IMR-90 (cell line): Measurements from ENCODE around the gene RMC1. TPM values are rescaled to one million over a fixed set of nuclear protein-coding genes. Genes with fewer than 3 reads are reported as not detected.

ENCODE experiments used
- ATAC-seq: fragments of 200-7000 bp; cut with Tn5 transposase; 2 replicates; pipeline ENCODE4 v1.9.1; 2020; ENCODE audit warnings: low read depth, mild to moderate bottlenecking, moderate library complexity
- BruUV-seq: library from RNA; stranded (reverse); fragments of 400-500 nt; replicated peaks from 2 replicates; lab custom pipeline; 2021; lab: Mats Ljungman, UMichigan
- CTCF ChIA-PET: fragments of 300-600 bp; formaldehyde crosslinking; extraction: SDS; loops from one replicate; lab custom pipeline; 2021; ENCODE audit warnings: antibody characterized with exemption; lab: Yijun Ruan, JAX
- POLR2A ChIA-PET: fragments of 300-600 bp; sonication (Branson Sonifier 250); formaldehyde crosslinking; loops from one replicate; lab custom pipeline; 2022; ENCODE audit warnings: antibody characterized with exemption; ENCODE audit not compliant: unreplicated experiment; lab: Charles Lee
- DNase-seq: peaks from one replicate; pipeline ENCODE4 v3.0.0; 2013
- H2AFZ ChIP-seq: replicated peaks from 2 replicates; pipeline ENCODE3; 2013; ENCODE audit warnings: low read length, mild to moderate bottlenecking; ENCODE audit not compliant: poor library complexity
- H2AK5ac ChIP-seq: 2 replicates; pipeline ENCODE4 v1.6.1; 2013; ENCODE audit warnings: low read depth, low read length, inconsistent platforms
- H2AK9ac ChIP-seq: replicated peaks from 2 replicates; pipeline ENCODE3; 2013; ENCODE audit warnings: mild to moderate bottlenecking, low read depth, low read length, moderate library complexity; ENCODE audit not compliant: poor library complexity
- H2BK120ac ChIP-seq: 2 replicates; pipeline ENCODE4 v1.6.1; 2013; ENCODE audit warnings: low read depth, low read length, inconsistent platforms
- H2BK15ac ChIP-seq: 3 replicates; pipeline ENCODE4 v1.6.1; 2013; ENCODE audit warnings: low read depth, low read length, inconsistent platforms
- H2BK20ac ChIP-seq: 2 replicates; pipeline ENCODE4 v1.6.1; 2013; ENCODE audit warnings: low read depth, mild to moderate bottlenecking, inconsistent platforms, low read length, moderate library complexity
- H2BK5ac ChIP-seq: 2 replicates; pipeline ENCODE4 v1.6.1; 2013; ENCODE audit warnings: mild to moderate bottlenecking, low read depth, low read length, inconsistent platforms; ENCODE audit not compliant: poor library complexity, severe bottlenecking
- H3K14ac ChIP-seq: replicated peaks from 2 replicates; pipeline ENCODE4 v1.6.1; 2013; ENCODE audit warnings: low read depth, low read length, inconsistent platforms
- H3K18ac ChIP-seq: 2 replicates; pipeline ENCODE4 v1.6.1; 2013; ENCODE audit warnings: low read depth, low read length, control low read depth
- H3K23ac ChIP-seq: 2 replicates; pipeline ENCODE4 v1.6.1; 2013; ENCODE audit warnings: low read depth, low read length, inconsistent platforms
- H3K27ac ChIP-seq: 2 replicates; pipeline ENCODE4 v1.5.1; 2013; ENCODE audit warnings: mild to moderate bottlenecking, control low read depth, low read length; ENCODE audit not compliant: insufficient read depth
- H3K27me3 ChIP-seq: 2 replicates; pipeline ENCODE4 v1.6.1; 2013; ENCODE audit warnings: low read length; ENCODE audit not compliant: control insufficient read depth, insufficient read depth
- H3K36me3 ChIP-seq: 2 replicates; pipeline ENCODE4 v1.6.1; 2013; ENCODE audit warnings: low read length, mixed read lengths; ENCODE audit not compliant: control insufficient read depth, insufficient read depth
- H3K4ac ChIP-seq: 2 replicates; pipeline ENCODE4 v1.6.1; 2013; ENCODE audit warnings: low read depth, low read length, inconsistent platforms
- H3K4me1 ChIP-seq: 2 replicates; pipeline ENCODE4 v1.6.1; 2013; ENCODE audit warnings: low read length, mixed read lengths; ENCODE audit not compliant: control insufficient read depth, insufficient read depth
- H3K4me2 ChIP-seq: 2 replicates; pipeline ENCODE4 v1.6.1; 2013; ENCODE audit warnings: low read depth, mild to moderate bottlenecking, control low read depth, low read length, moderate library complexity
- H3K4me3 ChIP-seq: 2 replicates; pipeline ENCODE4 v1.5.1; 2013; ENCODE audit warnings: low read depth, mild to moderate bottlenecking, control low read depth, low read length, moderate library complexity; ENCODE audit not compliant: insufficient read depth
- H3K56ac ChIP-seq: 2 replicates; pipeline ENCODE4 v1.6.1; 2013; ENCODE audit warnings: low read length, inconsistent platforms; ENCODE audit not compliant: insufficient read depth; ENCODE audit errors: extremely low read depth
- H3K79me1 ChIP-seq, 2 experiments: 2 replicates each; pipeline ENCODE4 v1.6.1; 2013; ENCODE audit warnings: low read length in 2 of 2, inconsistent platforms in 1 of 2, low read depth in 1 of 2
- H3K9ac ChIP-seq: 2 replicates; pipeline ENCODE4 v1.6.1; 2013; ENCODE audit warnings: low read depth, low read length, control low read depth
- H3K9me1 ChIP-seq: 2 replicates; pipeline ENCODE4 v1.6.1; 2013; ENCODE audit warnings: low read length, inconsistent platforms; ENCODE audit not compliant: insufficient read depth
- H3K9me3 ChIP-seq: 2 replicates; pipeline ENCODE4 v1.6.1; 2013; ENCODE audit warnings: low read length; ENCODE audit not compliant: control insufficient read depth, insufficient read depth
- H4K20me1 ChIP-seq: 2 replicates; pipeline ENCODE4 v1.6.1; 2013; ENCODE audit warnings: low read length, inconsistent platforms; ENCODE audit not compliant: insufficient read depth
- H4K5ac ChIP-seq: 2 replicates; pipeline ENCODE4 v1.6.1; 2013; ENCODE audit warnings: mild to moderate bottlenecking, low read depth, low read length, control low read depth
- H4K8ac ChIP-seq, 2 experiments: 2 replicates each; pipeline ENCODE4 v1.6.1; 2013; ENCODE audit warnings: low read depth in 2 of 2, low read length in 2 of 2, control low read depth in 1 of 2, inconsistent platforms in 1 of 2
- H4K91ac ChIP-seq: 2 replicates; pipeline ENCODE4 v1.6.1; 2013; ENCODE audit warnings: low read depth, low read length, inconsistent platforms; ENCODE audit not compliant: insufficient read depth
- CTCF ChIP-seq: conservative IDR thresholded peaks from 2 replicates; pipeline ENCODE4 v1.5.1; 2012; ENCODE audit warnings: mild to moderate bottlenecking, low read depth, low read length, improper control_type of control experiment
- POLR2A ChIP-seq: IDR thresholded peaks from 2 replicates; pipeline ENCODE4 v1.6.1; 2012; ENCODE audit warnings: mild to moderate bottlenecking, low read depth, low read length
- RCOR1 ChIP-seq: IDR thresholded peaks from 2 replicates; pipeline ENCODE4 v1.6.1; 2012; ENCODE audit warnings: mild to moderate bottlenecking, low read length, improper control_type of control experiment; ENCODE audit not compliant: insufficient replicate concordance
- SMC3 ChIP-seq: fragments of 150-350 bp; IDR thresholded peaks from 2 replicates; pipeline ENCODE4 v1.6.1; 2016; ENCODE audit warnings: low read depth, mild to moderate bottlenecking, antibody characterized with exemption, low read length, moderate library complexity
- WGBS, 2 experiments: methylation state at CpG; one replicate each; pipeline versions ENCODE4 v1.1.5 to v1.1.7; 2013; ENCODE audit warnings: missing lambda C conversion rate in 2 of 2; ENCODE audit not compliant: insufficient read length in 1 of 2; ENCODE audit errors: extremely low coverage in 2 of 2; 5-methylcytosine and 5-hydroxymethylcytosine counted together
- dilution Hi-C: fragments of 300-500 bp; cut with HindIII; formaldehyde crosslinking; loops from one replicate; pipeline ENCODE4 v1.14.3; 2018; ENCODE audit warnings: low sequenced_read_pairs; ENCODE audit not compliant: unreplicated experiment
- in situ Hi-C: fragments of 300-500 bp; cut with MboI; formaldehyde crosslinking; loops from 3 replicates; pipeline ENCODE4 v1.14.3; 2019; ENCODE audit warnings: low sequenced_read_pairs, inconsistent platforms, mixed read lengths
- intact Hi-C: fragments of 100-400 bp; cut with micrococcal nuclease; formaldehyde crosslinking; loops from 2 replicates; pipeline ENCODE4 v1.10.0; 2022
- polyA plus RNA-seq, 3 experiments: library from polyadenylated mRNA; depleted of rRNA; stranded (reverse); fragments of >200 nt; gene quantifications; 2 replicates each; pipeline ENCODE4 v1.2.3, GENCODE V29; 2012; ENCODE audit warnings: low replicate concordance in 1 of 3
- total RNA-seq: library from RNA; depleted of rRNA; stranded (reverse); fragments of >200 nt; gene quantifications from 2 replicates; pipeline ENCODE4 v1.2.3, GENCODE V29; 2012
- TF ChIP-seq, protein P1 (sequence below): fragments of 150-350 bp; IDR thresholded peaks from 2 replicates; pipeline ENCODE4 v1.6.1; 2016; ENCODE audit warnings: low read depth, mild to moderate bottlenecking, low read length, moderate library complexity, borderline replicate concordance

RMC1 gene
- total and polyA plus RNA-seq, 2 of the 4 experiments (the other 2 are of a cell fraction), result 14.2 to 18.0 TPM

DNA sequence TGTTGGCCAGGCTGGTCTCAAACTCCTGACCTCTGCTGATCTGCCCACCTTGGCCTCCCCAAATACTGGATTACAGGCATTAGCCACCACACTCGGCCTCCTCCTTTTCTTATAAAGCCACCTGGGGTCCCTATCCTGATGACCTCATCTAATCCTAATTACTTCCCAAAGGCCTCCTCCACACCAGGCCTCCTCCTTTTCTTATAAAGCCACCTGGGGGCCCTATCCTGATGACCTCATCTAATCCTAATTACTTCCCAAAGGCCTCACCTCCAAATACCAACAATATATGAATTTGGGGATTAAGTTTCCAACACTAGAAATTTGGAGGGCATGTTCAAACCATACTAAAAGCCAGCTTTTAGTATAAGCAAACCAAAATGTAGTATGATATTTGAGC is 9.7 kb upstream of the RMC1 start:
- H3K36me3 ChIP-seq, result no peaks in the 10 kb centered on the region
- dilution Hi-C loops, result no loop called here
- in situ Hi-C loops, result no loop called here
- no peak overlapping the region for H4K5ac ChIP-seq
- no peaks in the 10 kb centered on the region; a peak in 1 of 4 replicates for H3K79me1 ChIP-seq
- H4K91ac ChIP-seq, result no peak overlapping the region
- intact Hi-C loops, result no loop called here
- TF ChIP-seq CTCF (no peak), RCOR1 (no peak), SMC3 (no peak), POLR2A (no peak)
- TF ChIP-seq, protein P1, sequence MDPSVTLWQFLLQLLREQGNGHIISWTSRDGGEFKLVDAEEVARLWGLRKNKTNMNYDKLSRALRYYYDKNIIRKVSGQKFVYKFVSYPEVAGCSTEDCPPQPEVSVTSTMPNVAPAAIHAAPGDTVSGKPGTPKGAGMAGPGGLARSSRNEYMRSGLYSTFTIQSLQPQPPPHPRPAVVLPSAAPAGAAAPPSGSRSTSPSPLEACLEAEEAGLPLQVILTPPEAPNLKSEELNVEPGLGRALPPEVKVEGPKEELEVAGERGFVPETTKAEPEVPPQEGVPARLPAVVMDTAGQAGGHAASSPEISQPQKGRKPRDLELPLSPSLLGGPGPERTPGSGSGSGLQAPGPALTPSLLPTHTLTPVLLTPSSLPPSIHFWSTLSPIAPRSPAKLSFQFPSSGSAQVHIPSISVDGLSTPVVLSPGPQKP, result no peak
- no peak overlapping the region for H3K4me2 ChIP-seq
- no peak overlapping the region for H3K14ac ChIP-seq
- BruUV-seq, result no TSS peak
- H2AFZ ChIP-seq, result no peak overlapping the region
- no peak overlapping the region for H3K9ac ChIP-seq
- CTCF ChIA-PET, result interaction anchor here (0.6 kb wide), 1 partner anchor 380 kb away, joined by 4 read pairs; no protein-coding TSS in a partner anchor
- H3K4ac ChIP-seq, result no peak overlapping the region
- no peak overlapping the region for H3K18ac ChIP-seq
- H3K27me3 ChIP-seq, result no peaks in the 10 kb centered on the region
- H3K27ac ChIP-seq, result no peak overlapping the region
- POLR2A ChIA-PET, result no interaction called here
- no peak overlapping the region for H2BK120ac ChIP-seq
- H3K9me3 ChIP-seq, result 0 out of 2 replicates have a peak, but pooled peaks cover 2% of the 10 kb centered on the region
- peaks cover 1% of the 10 kb centered on the region for H3K4me1 ChIP-seq
- H3K23ac ChIP-seq, result no peak overlapping the region
- no peak overlapping the region for H2BK15ac ChIP-seq
- H2BK20ac ChIP-seq, result no peak overlapping the region
- 0 out of 2 replicates have a peak, but pooled peaks cover under 1% of the 10 kb centered on the region for H3K9me1 ChIP-seq
- H2AK5ac ChIP-seq, result no peak overlapping the region
- no peak overlapping the region for H2BK5ac ChIP-seq
- H2AK9ac ChIP-seq, result no peak overlapping the region
- H4K20me1 ChIP-seq, result no peaks in the 10 kb centered on the region
- H4K8ac ChIP-seq, result no peak overlapping the region
- no peak overlapping the region for H3K56ac ChIP-seq
- 43% methylated on average over 1 of the region's 1 CpG; no CpG with 5 or more reads in 1 of the 2 experiments for WGBS, 2 experiments
- DNase-seq (no peak), ATAC-seq (no peak)
- H3K4me3 ChIP-seq, result no peak overlapping the region
